NCI-H82 treated with DMSO at 0.1 percent for 48 hours (cell line): ENCODE measurements around the gene SLC25A17.
"Not testable (repeated sequence)": the region's sequence is repeated elsewhere in the genome, so short reads cannot be mapped to it uniquely, and the experiment has no call there.

Experiments
- DNase-seq: peaks from one replicate; lab custom pipeline; 2025; ENCODE audit not compliant: unreplicated experiment; lab: John Stamatoyannopoulos, UW

Gene SLC25A17

GRCh38 chr22:40819599-40820140 is 524 bp upstream of the SLC25A17 start:
- peak; percentile 17 for DNase-seq

GRCh38 chr22:40818192-40818746 is 877 bp downstream of the SLC25A17 start:
- no peak for DNase-seq

DNA sequence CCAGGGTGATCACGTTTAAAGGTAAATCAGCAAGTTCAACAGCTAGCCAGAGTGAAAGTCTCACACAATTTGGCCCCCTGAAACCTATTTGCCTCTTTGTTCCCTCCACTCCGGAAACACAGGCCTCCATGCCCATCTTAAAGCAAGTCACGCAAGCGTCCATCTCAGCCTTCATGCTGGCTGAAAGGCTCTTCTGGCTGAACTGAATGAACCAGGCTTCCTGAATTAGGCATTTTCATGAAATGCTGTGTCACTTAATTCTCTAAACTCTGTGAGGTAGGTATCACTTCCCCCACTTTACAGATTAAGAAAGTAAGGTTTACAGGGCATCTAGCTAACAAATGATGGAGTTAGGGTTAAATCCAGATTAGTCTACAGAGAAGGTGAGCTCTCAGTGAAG is 1.4 kb downstream of the SLC25A17 start:
- DNase-seq = no peak

DNA sequence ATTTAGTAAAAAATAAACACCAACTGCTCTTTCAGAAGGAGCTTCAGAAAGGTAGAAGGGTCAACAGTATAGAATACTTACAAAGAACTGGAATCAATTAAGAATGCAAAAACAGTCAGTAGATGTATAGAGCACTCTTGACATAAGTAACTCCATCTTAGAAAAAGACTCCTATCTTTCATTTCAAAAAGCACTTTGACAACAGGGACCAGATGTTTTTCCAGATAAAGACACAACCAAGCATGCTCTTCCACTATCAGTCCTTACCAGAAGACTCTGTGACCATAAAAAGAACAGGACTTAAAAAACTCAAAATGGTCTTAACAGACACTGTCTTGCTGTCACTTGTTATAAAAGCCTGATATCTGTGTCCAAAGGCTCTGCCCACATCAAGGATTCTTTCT is 5.2 kb downstream of the SLC25A17 start:
- DNase-seq = no peak

GRCh38 chr22:40808018-40808841 is 10.9 kb downstream of the SLC25A17 start:
- no peak for DNase-seq

- no peak for DNase-seq
Observed at GRCh38 chr22:40806711-40807110, 12.4 kb downstream of the SLC25A17 start.

DNA sequence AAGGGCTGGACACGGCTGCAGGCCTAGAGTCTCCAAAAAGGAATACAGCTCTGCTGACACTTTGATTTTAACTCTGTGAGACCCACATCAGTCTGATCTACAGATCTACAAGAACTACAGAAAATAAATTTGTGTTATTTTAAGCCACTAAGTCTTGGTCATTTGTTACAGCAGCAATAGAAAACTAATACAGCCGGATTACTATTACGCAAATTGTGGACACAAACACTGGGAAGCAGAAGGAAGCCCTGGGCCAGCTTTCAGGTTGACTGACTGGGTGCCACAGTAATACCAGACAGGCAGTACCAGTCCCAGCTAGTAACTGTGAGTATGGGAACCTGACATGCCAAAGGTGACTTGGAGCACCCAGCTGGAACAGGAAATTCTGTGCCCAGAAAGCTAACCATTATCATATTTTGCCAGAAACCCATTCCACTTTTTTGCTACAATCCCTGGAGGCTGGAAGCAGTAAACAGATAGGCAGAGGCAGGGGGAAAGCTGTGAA is 13.4 kb downstream of the SLC25A17 start:
- no peak for DNase-seq

DNA sequence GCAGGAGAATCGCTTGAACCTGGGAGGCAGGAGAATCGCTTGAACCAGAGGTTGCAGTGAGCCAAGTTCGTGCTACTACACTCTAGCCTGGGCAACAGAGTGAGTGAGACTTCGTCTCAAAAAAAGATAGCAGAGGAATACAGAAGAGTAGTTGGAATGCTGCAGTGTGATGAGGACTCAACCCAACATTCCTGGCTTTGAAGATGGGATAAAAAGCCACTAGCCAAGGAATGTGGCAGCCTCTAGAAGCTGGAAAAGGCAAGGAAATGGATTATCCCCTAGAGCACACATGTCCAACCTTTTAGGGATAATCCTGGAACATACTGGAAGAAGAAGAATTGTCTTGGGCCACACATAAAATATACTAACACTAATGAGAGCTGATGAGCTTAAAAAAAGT is 13.9 kb downstream of the SLC25A17 start:
- peak; percentile 3 for DNase-seq

- no peak for DNase-seq
Observed at GRCh38 chr22:40803321-40803720, 15.8 kb downstream of the SLC25A17 start.

GRCh38 chr22:40799008-40799407 is 20.1 kb downstream of the SLC25A17 start:
- no peak for DNase-seq

- DNase-seq = no peak
Observed at GRCh38 chr22:40797427-40797826, 21.7 kb downstream of the SLC25A17 start.

GRCh38 chr22:40792451-40792850 is 26.7 kb downstream of the SLC25A17 start:
- DNase-seq = no peak

- DNase-seq = no peak
Observed at GRCh38 chr22:40791241-40791640, 27.9 kb downstream of the SLC25A17 start.

DNA sequence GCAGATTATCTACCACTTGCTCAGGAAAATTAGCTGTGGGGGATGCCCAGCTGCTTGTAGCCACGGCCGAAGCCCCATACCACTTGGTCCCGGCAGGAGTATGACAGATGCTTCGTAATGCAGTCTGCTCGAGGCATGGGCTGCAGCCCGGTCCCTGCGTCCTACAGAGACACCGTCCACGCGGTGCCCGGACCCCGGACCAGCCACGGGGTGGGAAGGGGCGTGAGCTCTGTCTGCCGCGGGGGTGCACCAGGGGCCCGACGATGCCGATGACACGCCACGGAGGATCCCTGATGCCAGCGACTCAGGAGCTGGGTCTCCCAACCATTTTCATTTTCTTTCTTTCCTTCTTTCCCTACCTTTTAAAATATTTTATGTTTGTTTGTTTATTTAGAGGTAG is 30.0 kb downstream of the SLC25A17 start:
- DNase-seq = no peak

DNA sequence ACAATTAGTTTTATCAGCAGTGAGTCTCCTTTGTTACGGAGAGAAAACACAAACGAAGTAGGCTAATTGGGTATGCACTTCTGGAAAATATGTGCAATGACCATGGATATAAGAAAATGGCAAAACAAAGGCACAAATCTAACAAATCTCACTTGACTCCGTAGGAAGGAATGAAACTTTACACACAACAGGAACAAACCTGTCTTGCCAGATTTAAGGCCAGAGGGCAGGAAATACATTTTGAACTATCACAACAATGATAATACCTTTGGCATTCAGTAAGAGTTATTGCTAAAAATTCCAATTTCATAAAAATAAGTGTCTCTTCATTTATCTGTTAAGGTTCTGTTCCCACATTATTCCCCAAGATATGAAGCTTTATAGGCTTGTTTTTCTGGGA is 36.6 kb downstream of the SLC25A17 start:
- no peak for DNase-seq

DNA sequence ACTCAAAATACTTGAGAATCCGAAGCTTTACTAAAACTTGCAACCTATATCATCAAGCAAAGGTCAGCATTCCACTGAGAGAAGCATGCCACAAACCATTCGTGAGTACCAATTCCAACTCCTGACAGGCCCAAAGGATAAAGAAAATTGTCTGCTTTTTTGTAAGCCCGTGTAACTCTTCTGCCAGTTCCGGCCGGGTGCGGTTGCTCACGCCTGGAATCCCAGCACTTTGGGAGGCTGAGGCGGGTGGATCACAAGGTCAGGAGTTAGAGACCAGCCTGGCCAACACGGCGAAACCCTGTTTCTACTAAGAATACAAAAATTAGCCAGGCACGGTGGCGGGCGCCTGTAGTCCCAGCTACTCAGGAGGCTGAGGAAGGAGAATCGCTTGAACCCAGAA is 37.4 kb downstream of the SLC25A17 start:
- DNase-seq = not testable (repeated sequence)

GRCh38 chr22:40769761-40770160 is 49.4 kb downstream of the SLC25A17 start:
- DNase-seq = no peak

DNA sequence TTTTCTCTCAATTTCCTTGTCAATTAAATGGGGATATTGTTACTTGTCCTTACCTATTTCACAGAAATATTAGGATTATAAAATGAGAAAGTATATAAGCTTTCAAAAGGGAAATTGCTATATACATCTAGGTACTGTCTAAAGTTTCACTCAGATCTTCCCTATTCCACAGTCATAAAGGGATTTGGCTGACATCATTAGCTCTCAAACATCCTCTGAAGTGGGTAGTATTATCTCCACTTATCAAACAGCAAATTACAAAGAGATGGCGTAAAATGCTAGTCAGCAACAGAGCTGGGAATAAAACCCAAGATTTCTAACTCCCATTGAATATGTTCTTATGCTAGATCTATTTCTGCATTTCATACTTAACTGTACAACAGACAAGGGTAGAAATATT is 50.9 kb downstream of the SLC25A17 start:
- DNase-seq = no peak

GRCh38 chr22:40766956-40767355 is 52.2 kb downstream of the SLC25A17 start:
- no peak for DNase-seq

DNA sequence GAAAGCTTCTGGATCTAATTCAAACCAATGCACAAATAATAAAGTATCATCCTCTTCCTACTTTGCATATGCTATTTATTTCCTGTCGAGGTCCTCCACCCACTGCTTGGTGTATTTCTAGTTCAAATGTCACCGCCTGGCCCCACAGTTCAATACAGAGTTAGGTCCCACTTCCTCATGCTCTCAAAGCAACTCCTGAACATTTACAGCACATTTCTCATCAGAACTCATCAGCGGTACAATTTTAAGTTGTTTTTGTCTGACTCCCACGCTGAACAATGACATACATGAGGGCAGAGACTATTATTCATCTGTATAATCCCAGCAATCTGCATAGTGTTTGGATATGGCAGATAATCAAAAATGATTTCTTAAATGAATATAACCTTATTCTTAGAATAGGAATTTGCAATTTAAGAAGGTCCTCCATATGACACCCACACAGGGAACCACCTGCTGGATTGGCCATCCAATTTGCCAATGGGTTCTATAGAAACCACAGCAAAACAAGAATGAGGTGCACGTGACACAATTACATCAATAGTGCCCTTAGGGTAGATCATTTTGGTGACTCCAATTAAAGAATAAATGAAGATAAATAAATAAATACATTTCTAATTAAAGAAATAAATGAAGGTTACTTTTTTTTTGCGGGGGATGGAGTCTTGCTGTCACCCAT is 54.2 kb downstream of the SLC25A17 start:
- DNase-seq = no peak

DNA sequence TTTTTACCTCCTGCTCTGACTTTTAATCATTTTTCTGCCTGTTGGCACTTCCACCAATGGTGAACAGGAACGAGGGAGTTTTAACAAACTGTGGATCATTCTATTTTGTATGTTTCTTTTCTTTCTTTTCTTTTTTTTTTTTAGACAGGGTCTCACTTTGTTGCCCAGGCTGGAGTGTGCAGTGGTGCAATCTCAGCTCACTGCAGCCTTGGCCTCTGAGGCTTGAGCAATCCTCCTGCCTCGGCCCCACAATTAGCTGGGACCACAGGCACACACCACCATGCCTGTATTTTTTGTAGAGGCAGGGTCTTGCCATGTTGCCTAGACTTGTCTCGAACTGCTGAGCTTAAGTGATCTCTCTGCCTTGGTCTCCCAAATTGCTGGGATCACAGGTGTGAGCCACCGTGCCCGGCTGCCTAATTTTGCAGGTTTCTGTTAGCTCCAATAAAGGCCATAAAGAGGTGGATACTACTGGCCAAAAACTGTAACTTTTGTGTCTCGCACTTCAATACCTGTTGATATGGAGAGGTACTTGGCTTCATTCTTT is 59.8 kb downstream of the SLC25A17 start:
- no peak for DNase-seq
